ENCODE measurements around the gene CTSG.
A peak's percentile ranks its signal among the peaks of the same experiment; 100 is the strongest.
"Not testable (repeated sequence)": the region's sequence is repeated elsewhere in the genome, so short reads cannot be mapped to it uniquely, and the experiment has no call there.

Gene CTSG

GRCh38 chr14:24576182-24576581 lies at the start of gene CTSG:
CTSG (minus strand) TSS chr14:24576250; CDS start chr14:24576223, 27 bp downstream.
- DNase-seq = no peak

GRCh38 chr14:24613747-24614146 lies 37.7 kb upstream of the CTSG start:
- no peak for DNase-seq

GRCh38 chr14:24613241-24613640 lies 37.2 kb upstream of the CTSG start:
- no peak for DNase-seq

GRCh38 chr14:24612196-24612595 lies 36.1 kb upstream of the CTSG start:
- no peak for DNase-seq

- DNase-seq = no peak
Observed at GRCh38 chr14:24609655-24610344, 33.8 kb upstream of the CTSG start, which contains the start of gene GZMH. GZMH (minus strand) TSS chr14:24609685; CDS start chr14:24609613, 72 bp downstream.

GRCh38 chr14:24607635-24608514 lies 31.8 kb upstream of the CTSG start:
- DNase-seq = no peak

- no peak for DNase-seq
Observed at GRCh38 chr14:24607081-24607480, 31.0 kb upstream of the CTSG start.

- no peak for DNase-seq
Observed at GRCh38 chr14:24606297-24606696, 30.2 kb upstream of the CTSG start.

GRCh38 chr14:24605435-24606190 lies 29.6 kb upstream of the CTSG start:
- DNase-seq = peak; percentile 67

- no peak for DNase-seq
Observed at GRCh38 chr14:24597403-24597802, 21.4 kb upstream of the CTSG start.

- no peak for DNase-seq
Observed at GRCh38 chr14:24595073-24595808, 19.2 kb upstream of the CTSG start.

GRCh38 chr14:24591004-24591403 lies 15.0 kb upstream of the CTSG start:
- DNase-seq = not testable (repeated sequence)

- not testable (repeated sequence) for DNase-seq
Observed at GRCh38 chr14:24584402-24584801, 8.4 kb upstream of the CTSG start.

- no peak for DNase-seq
Observed at GRCh38 chr14:24578558-24578957, 2.5 kb upstream of the CTSG start.

- no peak for DNase-seq
Observed at GRCh38 chr14:24576771-24577170, 721 bp upstream of the CTSG start.

- DNase-seq = no peak
Observed at GRCh38 chr14:24574206-24574774, 1.8 kb downstream of the CTSG start.

GRCh38 chr14:24566318-24566717 lies 9.7 kb downstream of the CTSG start:
- DNase-seq = no peak

- DNase-seq = no peak
Observed at GRCh38 chr14:24565766-24566165, 10.3 kb downstream of the CTSG start.

- DNase-seq = no peak
Observed at GRCh38 chr14:24563505-24563904, 12.5 kb downstream of the CTSG start.

- DNase-seq = no peak
Observed at GRCh38 chr14:24556756-24557155, 19.3 kb downstream of the CTSG start.

- not testable (repeated sequence) for DNase-seq
Observed at GRCh38 chr14:24549064-24549463, 27.0 kb downstream of the CTSG start.

GRCh38 chr14:24542346-24542936 lies 33.6 kb downstream of the CTSG start:
- no peak for DNase-seq
